HG02588 (cell line): ENCODE measurements around the gene MCOLN1.

Experiments
- ATAC-seq: cut with Tn5 transposase; IDR thresholded peaks from one replicate; pipeline ENCODE4 v1.9.1; 2021; ENCODE audit warnings: mild to moderate bottlenecking, moderate library complexity; ENCODE audit not compliant: unreplicated experiment

MCOLN1 gene

GRCh38 chr19:7500811-7501450 lies 21.5 kb upstream of the MCOLN1 start:
- no peak for ATAC-seq

GRCh38 chr19:7502552-7502951 lies 19.9 kb upstream of the MCOLN1 start:
- no peak for ATAC-seq

GRCh38 chr19:7504684-7505083 lies 17.7 kb upstream of the MCOLN1 start:
- ATAC-seq = no peak

- ATAC-seq = no peak
Measured at GRCh38 chr19:7505288-7505681, 17.1 kb upstream of the MCOLN1 start.

GRCh38 chr19:7505682-7506384 lies 16.6 kb upstream of the MCOLN1 start:
- no peak for ATAC-seq

- no peak for ATAC-seq
Measured at GRCh38 chr19:7506385-7507328, 15.8 kb upstream of the MCOLN1 start.

- no peak for ATAC-seq
Measured at GRCh38 chr19:7507884-7508283, 14.5 kb upstream of the MCOLN1 start.

- no peak for ATAC-seq
Measured at GRCh38 chr19:7509625-7510024, 12.8 kb upstream of the MCOLN1 start.

- no peak for ATAC-seq
Measured at GRCh38 chr19:7512400-7512851, 10.0 kb upstream of the MCOLN1 start.

- no peak for ATAC-seq
Measured at GRCh38 chr19:7513809-7514642, 8.4 kb upstream of the MCOLN1 start.

- ATAC-seq = no peak
Measured at GRCh38 chr19:7515110-7515644, 7.2 kb upstream of the MCOLN1 start.

GRCh38 chr19:7515645-7516151 lies 6.7 kb upstream of the MCOLN1 start, which contains the start of gene ZNF358:
ZNF358 (plus strand) TSS chr19:7516103; CDS start chr19:7519243, 3,140 bp downstream.
- ATAC-seq = no peak

- ATAC-seq = no peak
Measured at GRCh38 chr19:7516333-7516732, 6.1 kb upstream of the MCOLN1 start.

- ATAC-seq = no peak
Measured at GRCh38 chr19:7516878-7517277, 5.5 kb upstream of the MCOLN1 start.

GRCh38 chr19:7519361-7520130 lies 2.9 kb upstream of the MCOLN1 start:
- no peak for ATAC-seq

GRCh38 chr19:7520131-7521051 lies 2.0 kb upstream of the MCOLN1 start:
- ATAC-seq = no peak

GRCh38 chr19:7521551-7522071 lies 813 bp upstream of the MCOLN1 start:
- no peak for ATAC-seq
